GM12801 (cell line): Measurements from ENCODE around the gene YIPF4.

Experiments
- TF ChIP-seq, protein P1 (sequence below): IDR thresholded peaks from one replicate; pipeline ENCODE4 v1.5.1; 2011; ENCODE audit warnings: control low read depth; ENCODE audit not compliant: insufficient read length; ENCODE audit errors: extremely low read depth

Gene YIPF4

DNA sequence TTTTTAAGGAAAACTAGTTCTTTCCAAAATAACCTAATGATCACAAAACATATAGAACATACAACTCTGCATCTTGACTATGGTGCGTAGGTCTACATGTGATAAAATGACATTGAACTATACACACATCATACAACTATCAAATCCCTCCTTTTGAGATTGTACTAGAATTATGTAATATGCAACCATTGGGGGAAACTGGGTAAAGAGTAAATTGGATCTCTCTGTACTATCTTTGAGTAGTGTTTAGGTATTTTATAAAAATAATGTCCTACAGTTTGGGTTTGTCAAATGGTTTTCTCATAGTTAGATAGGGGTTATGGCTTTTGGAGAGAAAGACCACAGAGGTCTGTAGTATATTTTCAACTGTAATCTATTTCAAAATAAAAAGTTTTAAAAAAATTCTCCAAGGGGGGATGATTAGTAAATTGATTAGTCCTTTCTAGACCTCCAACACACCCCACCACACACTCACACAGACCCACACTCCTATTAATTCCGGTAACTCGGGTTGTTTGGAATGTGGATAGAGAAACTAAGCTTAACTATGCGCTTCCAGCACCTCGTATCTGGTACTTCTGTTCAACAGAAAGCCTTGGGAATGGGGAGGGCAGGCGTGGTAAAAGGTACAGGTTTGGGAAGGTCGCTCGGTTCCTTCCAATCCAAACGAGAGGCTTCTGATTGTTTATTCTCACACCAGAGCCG is 78.4 kb downstream of the YIPF4 start:
- TF ChIP-seq, protein P1, sequence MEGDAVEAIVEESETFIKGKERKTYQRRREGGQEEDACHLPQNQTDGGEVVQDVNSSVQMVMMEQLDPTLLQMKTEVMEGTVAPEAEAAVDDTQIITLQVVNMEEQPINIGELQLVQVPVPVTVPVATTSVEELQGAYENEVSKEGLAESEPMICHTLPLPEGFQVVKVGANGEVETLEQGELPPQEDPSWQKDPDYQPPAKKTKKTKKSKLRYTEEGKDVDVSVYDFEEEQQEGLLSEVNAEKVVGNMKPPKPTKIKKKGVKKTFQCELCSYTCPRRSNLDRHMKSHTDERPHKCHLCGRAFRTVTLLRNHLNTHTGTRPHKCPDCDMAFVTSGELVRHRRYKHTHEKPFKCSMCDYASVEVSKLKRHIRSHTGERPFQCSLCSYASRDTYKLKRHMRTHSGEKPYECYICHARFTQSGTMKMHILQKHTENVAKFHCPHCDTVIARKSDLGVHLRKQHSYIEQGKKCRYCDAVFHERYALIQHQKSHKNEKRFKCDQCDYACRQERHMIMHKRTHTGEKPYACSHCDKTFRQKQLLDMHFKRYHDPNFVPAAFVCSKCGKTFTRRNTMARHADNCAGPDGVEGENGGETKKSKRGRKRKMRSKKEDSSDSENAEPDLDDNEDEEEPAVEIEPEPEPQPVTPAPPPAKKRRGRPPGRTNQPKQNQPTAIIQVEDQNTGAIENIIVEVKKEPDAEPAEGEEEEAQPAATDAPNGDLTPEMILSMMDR: no peak

DNA sequence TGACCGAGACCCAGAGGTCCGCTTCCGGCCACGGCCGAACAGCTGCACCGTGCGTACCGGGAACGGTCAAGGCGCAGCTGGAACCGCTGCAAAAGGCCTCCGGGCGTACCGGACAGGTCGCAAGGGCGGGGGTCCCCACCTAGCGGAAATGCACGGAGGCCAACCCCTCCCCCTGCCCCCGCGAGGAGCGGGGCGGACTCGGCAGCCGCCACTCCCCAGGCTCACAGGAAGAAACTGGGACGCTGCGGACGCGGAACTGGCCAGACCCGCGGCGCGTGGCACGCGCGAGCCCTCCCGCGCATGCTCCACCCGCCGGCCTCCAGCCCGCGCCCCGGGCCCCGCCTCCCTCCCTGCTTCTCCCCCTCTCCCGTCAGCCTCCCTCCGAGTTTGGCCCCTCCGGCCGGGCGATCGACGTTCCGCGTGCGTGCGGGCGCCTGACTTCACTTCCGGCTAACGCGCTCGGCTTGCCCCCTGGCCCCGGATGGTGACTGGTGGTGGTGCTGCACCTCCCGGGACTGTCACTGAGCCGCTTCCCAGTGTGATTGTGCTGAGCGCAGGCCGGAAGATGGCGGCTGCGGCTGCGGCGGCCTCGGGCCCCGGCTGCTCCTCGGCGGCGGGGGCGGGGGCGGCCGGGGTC is 79.1 kb downstream of the YIPF4 start, which contains the start of gene BIRC6:
Gene BIRC6, plus strand, starts transcription at position 343 of the 637 bp plus-strand sequence. Its CDS starts 139 bp downstream, at position 482.
- TF ChIP-seq, protein P1: no peak

DNA sequence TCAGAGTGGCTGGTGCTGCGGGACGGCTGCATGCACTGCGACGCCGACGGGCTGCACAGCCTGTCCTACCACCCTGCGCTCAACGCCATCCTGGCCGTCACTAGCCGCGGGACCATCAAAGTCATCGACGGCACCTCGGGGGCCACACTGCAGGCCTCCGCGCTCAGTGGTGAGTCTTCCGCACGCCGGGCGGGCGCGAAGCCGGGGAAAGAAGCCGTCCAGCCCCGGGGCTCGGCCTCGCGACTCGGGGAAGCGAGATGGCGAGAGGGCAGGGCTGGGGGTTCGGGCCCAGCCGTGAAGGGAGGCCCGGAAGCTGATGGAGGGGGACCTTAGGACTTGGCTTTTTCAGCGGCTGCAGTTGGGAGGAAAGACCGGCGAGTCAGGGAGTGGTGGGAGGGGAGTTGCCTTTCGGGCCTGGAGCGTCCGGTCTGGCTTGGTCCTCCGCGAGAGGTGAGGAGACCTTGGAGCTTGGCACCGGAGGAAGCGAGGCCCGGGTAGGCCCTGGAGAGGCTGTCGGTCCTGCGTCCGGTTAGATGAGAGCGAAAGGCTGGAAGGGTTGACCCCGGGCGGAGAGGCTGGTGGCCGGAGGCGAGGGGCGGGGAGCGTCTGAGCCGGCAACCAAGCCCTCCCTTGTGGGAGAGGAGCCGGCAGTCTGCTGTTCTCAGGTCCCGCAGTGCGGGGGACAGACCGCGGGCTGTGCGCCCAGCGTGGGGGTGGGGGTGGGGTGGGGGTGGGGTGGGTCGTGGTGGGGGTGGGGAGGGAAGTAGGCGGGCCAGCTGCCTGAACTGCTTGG is 79.8 kb downstream of the YIPF4 start:
- TF ChIP-seq, protein P1: no peak

DNA sequence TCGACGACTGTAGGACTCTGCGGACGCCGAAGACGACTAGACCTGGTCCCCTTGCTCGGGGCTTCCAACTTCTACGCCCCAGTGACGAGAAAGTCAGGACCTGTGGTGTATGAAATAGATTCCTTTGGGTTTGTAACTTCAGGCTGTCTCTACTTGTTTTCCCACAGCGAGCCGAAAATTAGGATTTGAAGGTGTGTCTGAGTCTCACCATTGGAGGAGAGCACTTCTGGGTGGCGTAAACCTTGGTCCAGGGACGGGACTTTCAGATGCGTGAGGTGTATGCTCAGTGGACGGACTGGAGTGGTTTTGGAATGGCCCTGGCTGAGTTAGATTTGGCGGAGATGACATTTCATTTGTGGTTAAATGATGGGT is 80.4 kb downstream of the YIPF4 start:
- TF ChIP-seq, protein P1: no peak

DNA sequence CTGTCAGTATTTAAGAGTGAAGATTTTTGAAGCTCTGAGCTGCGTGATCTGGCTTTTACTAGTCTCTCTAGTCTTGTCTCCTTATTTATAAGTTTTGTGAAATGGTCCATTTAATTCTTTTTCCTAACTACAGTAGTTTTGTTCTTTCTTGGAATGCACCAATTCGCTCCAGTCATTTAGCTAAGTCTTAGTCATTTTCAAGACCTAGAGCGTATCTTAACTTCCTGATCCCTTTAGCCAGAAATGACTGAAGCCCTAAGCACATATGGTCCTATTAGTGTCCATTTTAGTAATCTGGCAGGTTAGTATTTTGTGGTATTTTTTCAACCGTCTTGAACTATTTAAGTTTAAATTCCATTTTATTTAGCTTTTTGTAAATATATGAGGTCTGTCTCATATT is 82.7 kb downstream of the YIPF4 start:
- TF ChIP-seq, protein P1: no peak

GRCh38 chr2:32363597-32363996 is 85.9 kb downstream of the YIPF4 start:
- TF ChIP-seq, protein P1: no peak
